ENCODE data around the gene MYOM1.

- TF ChIP-seq ZNF274 (IDR thresholded peaks at IDR 0.05; ENCODE audit: low read depth, low read length): no peak
- TF ChIP-seq YY1 (IDR thresholded peaks at IDR 0.05; ENCODE audit: insufficient read depth, insufficient read length): no peak
- TF ChIP-seq SUZ12 (IDR thresholded peaks at IDR 0.05; ENCODE audit: extremely low read depth, insufficient read depth, insufficient read length): no peak
Measured at GRCh38 chr18:3234457-3234856, 14.7 kb upstream of the MYOM1 start.
